ENCODE data around the gene SLC25A41. TPM values are rescaled to one million over a fixed set of nuclear protein-coding genes. Genes with fewer than 3 reads are reported as not detected.
"Not testable (repeated sequence)": the region's sequence is repeated elsewhere in the genome, so short reads cannot be mapped to it uniquely, and the experiment has no call there.

The SLC25A41 gene
- total RNA-seq, 1 experiment from 2014 or later, result not detected

GRCh38 chr19:6443986-6444385 lies 10.4 kb upstream of the SLC25A41 start:
- Histone ChIP-seq H3K9me3 (no peaks in the 10 kb centered on the region), H3K27me3 (no peaks in the 10 kb centered on the region), H3K36me3 (no peaks in the 10 kb centered on the region), H3K4me3 (no peak overlapping the region)
- no peak for DNase-seq

- DNase-seq, result no peak
- H3K36me3 ChIP-seq, result no peaks in the 10 kb centered on the region
- no peaks in the 10 kb centered on the region for H3K27me3 ChIP-seq
- no peak overlapping the region for H3K4me3 ChIP-seq
- H3K9me3 ChIP-seq, result no peaks in the 10 kb centered on the region
Observed at GRCh38 chr19:6442087-6442688, 8.6 kb upstream of the SLC25A41 start.

DNA sequence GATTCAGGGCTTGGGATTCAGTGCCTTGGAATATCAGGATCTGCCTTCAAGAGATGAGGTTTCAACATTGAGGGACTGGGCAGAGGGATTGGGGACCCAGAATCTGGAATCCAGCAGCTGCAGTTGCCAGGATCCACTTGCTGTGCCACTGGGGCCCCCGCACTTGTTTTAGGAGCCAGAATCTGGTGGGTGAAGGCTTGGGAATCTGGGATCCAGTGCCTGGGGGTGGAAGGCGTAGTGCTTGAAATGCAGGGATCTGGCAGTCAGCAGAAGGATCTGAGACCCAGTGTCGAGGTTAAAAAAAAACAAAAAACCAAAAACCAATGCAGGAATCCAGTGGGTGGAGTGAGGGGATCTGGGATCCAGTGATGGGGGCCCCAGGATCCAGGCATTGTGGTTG lies 7.3 kb upstream of the SLC25A41 start:
- DNase-seq, result no peak
- Histone ChIP-seq H3K36me3 (no peaks in the 10 kb centered on the region), H3K4me3 (no peak overlapping the region), H3K27me3 (no peaks in the 10 kb centered on the region), H3K9me3 (no peaks in the 10 kb centered on the region)

DNA sequence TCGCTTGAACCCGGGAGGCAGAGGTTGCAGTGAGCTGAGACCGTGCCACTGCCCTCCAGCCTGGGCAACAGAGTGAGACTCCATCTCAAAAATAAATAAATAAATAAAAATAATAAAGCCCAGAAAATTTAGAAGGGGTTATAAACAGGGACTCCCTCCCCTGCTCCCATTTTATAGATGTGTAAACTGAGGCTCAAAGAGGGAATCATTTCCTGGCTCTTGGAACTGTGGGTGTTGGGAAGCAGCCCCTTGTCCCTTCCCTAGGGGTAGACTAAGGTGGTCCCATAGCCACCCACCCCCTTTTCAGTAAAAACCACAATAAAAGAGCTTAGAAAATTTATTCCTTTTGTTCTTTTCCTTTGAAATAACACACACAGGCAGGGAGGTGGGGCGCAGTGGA lies 6.2 kb upstream of the SLC25A41 start:
- DNase-seq, result no peak
- Histone ChIP-seq H3K4me3 (no peak overlapping the region), H3K9me3 (no peaks in the 10 kb centered on the region), H3K36me3 (no peaks in the 10 kb centered on the region), H3K27me3 (no peaks in the 10 kb centered on the region)

- no peak overlapping the region for H3K4me3 ChIP-seq
- DNase-seq, result no peak
- no peaks in the 10 kb centered on the region for H3K9me3 ChIP-seq
- no peaks in the 10 kb centered on the region for H3K27me3 ChIP-seq
- no peaks in the 10 kb centered on the region for H3K36me3 ChIP-seq
Observed at GRCh38 chr19:6433165-6433564, 398 bp downstream of the SLC25A41 start.

DNA sequence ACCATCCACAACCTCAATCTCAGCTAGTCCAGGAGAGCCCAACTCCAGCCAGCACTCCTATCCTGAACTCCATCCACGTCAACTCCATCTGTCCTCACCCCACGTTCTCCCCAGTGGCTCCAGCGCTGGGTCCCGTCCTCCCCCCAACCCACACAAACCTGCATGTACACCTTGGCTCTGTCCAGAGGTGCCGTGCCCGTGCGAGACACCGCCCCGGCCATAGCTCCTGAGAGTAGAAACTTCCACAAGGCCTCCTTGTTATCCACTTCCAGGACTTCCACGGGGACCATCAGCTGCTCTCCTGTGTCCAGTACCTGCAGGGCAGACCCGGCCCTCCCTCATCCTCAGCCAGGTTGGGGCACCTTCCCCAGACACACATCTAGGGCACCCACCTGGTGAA lies 1.7 kb downstream of the SLC25A41 start:
- H3K4me3 ChIP-seq, result no peak overlapping the region
- no peaks in the 10 kb centered on the region for H3K36me3 ChIP-seq
- no peak for DNase-seq
- H3K27me3 ChIP-seq, result no peaks in the 10 kb centered on the region
- no peaks in the 10 kb centered on the region for H3K9me3 ChIP-seq

GRCh38 chr19:6429419-6430221 lies 3.9 kb downstream of the SLC25A41 start:
- no peaks in the 10 kb centered on the region for H3K27me3 ChIP-seq
- no peaks in the 10 kb centered on the region for H3K36me3 ChIP-seq
- 0 out of 2 replicates have a peak, but pooled peaks cover 3% of the 10 kb centered on the region for H3K9me3 ChIP-seq
- no peak overlapping the region for H3K4me3 ChIP-seq
- no peak for DNase-seq

DNA sequence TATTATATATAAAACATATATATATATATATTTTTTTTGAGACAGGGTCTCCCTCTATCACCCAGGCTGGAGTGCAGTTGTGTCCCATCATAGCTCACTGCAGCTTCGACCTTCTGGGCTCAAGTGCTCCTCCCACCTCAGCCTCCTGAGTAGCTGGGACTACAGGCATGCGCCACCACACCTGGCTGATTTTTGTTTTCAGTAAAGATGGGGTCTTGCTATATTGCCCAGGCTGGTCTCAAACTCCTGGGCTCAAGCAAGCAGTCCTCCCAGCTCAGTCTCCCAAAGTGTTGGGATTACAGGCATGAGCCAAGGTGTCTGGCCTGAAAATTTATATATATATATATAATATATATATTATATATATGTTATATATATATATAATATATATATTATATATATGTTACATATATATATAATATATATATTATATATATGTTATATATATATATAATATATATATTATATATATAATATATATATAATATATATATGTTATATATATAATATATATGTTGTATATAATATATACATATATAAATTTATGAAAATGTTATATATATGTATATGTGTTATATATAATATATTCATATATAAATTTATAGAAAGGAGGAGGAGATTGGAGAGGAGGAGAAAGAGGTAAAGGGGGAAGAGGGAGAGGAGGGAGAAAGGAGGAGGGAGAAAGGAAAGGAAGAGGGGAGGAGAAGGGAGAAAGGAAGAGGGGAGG lies 4.7 kb downstream of the SLC25A41 start:
- not testable (repeated sequence) for DNase-seq, H3K27me3 ChIP-seq, H3K36me3 ChIP-seq, H3K9me3 ChIP-seq, H3K4me3 ChIP-seq

GRCh38 chr19:6427131-6427530 lies 6.4 kb downstream of the SLC25A41 start:
- H3K36me3 ChIP-seq, result peaks cover 4% of the 10 kb centered on the region
- no peaks in the 10 kb centered on the region for H3K27me3 ChIP-seq
- H3K4me3 ChIP-seq, result no peak overlapping the region
- 0 out of 2 replicates have a peak, but pooled peaks cover 3% of the 10 kb centered on the region for H3K9me3 ChIP-seq
- no peak for DNase-seq

DNA sequence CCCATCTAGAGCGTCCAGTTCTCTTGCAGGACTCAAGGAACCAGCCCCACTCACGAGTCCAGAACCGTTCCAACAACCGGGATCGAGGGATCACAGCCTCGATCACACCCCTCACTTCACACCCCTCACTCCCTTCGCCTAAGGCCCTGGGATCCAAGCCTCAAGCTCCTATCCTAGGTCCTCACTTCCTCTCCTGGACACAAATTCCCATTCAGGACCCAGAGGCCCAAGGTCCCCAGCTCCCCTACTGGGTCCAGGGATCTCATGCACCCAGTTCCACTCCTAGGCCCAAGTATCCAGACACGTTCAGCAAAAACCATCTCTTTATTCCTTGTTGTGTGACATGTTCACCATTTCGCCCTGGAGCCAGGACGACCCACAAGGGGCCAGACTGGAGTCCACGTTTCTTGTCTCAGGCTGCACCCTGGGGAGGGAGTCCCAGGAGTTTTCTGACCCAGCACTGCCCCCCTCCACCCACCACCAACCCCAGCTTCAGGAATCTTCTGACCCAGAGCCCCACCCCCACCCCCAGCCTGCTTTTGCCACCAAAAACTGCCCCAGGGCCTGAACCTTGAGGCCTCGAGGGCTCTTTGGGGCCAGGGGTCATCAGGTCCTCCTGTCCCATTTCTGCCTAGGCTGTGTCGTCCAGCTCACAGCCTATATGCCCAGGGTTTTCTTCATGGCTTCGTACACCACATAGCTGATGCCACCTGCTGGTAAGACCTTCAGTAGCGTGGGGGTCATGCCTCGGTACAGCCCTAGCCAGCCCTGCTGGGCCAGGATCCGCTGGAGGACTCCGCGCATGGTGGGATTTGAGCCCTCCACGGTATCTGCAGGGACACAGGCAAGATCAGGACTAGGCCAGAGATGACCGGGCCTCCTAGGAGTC lies 7.6 kb downstream of the SLC25A41 start:
- no peak for DNase-seq
- Histone ChIP-seq H3K27me3 (no peaks in the 10 kb centered on the region), H3K4me3 (0 out of 2 replicates have a peak overlapping the region, but pooled peaks have one; percentile 4), H3K9me3 (0 out of 2 replicates have a peak, but pooled peaks cover 3% of the 10 kb centered on the region), H3K36me3 (peaks cover 10% of the 10 kb centered on the region)

DNA sequence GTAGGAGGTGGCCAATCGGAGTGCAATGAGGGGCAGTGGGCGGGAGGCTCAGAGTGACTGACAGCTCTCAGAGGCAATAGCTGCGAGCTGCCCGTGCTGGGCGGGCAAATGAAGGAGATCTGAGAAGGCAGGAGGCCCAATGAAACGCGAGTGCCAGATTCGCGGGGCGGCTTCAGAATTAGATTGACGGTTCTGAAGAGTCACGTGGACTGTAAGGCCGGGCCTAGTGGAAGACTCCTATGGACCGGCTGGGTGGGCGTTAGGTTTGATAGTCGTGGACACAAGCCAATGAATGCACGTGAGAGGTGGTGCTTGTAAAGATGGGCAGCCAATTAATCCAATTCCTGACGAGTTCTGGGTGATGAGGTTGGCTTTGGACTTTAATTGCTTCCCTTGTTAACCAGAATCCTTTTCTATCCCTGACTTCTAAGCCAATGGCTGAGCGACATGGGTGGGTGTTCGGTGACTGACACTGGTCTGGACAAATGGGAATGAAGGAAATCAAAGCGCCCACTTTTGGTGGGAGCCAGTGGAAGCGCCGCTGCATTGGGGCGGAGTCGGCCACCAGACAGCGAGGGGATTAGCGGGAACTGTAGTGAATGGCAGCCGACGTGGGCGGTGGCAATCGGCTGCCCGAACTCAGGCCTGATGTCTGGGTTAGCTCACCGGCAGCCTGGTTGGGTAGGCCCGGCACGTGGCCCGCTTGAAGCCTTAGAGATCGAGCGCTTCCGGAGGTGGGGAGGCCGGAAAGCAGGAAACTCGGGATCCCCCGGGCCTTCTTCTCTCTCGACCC lies 8.4 kb downstream of the SLC25A41 start:
- H3K4me3 ChIP-seq, result peak overlapping the region; percentile 30; the same call in 1 of the 2 replicates

DNA sequence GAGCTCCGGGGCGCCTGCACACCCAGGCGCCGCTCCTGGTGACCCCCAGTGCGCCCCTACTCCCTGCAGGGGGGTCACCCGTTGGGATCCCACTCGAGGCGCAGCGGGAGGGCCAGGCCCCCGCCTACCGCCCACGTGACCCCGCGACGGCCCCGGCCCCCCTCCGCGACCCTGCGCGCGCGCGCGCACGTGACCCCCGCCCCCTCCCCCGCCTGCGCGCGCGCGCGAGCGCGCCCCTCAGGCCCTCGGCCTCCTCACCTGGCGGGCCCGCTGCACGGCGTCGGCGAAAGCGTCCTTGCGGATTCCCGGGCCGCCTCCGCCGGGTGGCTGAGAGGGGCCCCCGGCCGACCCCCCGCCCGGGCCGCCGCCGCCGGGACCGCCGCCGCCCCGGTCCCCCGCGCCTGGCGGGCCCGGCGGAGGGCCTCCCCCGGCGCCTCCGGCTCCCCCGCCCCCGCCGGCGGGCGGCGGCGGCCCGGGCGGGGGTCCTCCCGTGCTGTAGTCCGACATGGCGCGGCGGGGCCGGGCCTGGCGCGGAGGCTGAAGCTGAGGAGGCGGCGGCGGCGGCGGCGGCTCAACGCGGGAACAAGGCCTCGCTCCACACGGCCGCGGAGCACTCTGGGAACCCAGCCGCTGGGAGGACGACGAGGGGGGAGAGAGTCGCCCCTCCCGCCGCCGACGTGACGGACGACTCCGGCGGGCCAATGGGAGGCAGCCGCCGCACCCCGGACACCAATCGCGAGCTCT lies 9.2 kb downstream of the SLC25A41 start, which contains the start of gene KHSRP:
Gene KHSRP, minus strand, starts transcription at position 617 of the 744 bp plus-strand sequence. Its CDS starts 110 bp downstream, at position 507.
- DNase-seq, result peak; percentile 13
- 0 out of 2 replicates have a peak, but pooled peaks cover 3% of the 10 kb centered on the region for H3K9me3 ChIP-seq
- no peaks in the 10 kb centered on the region for H3K27me3 ChIP-seq
- H3K36me3 ChIP-seq, result peaks cover 21% of the 10 kb centered on the region
- peak within 1 kb of the TSS; percentile 68 for H3K4me3 ChIP-seq

More for the DNA sequence above, 8.4 kb downstream of the SLC25A41 start:
- no peaks in the 10 kb centered on the region for H3K27me3 ChIP-seq
- peak; percentile 98 for DNase-seq
- H3K9me3 ChIP-seq, result 0 out of 2 replicates have a peak, but pooled peaks cover 3% of the 10 kb centered on the region
- H3K36me3 ChIP-seq, result peaks cover 15% of the 10 kb centered on the region

- peak; percentile 37 for DNase-seq
- Histone ChIP-seq H3K4me3 (peak overlapping the region; percentile 68), H3K9me3 (0 out of 2 replicates have a peak, but pooled peaks cover 3% of the 10 kb centered on the region), H3K36me3 (peaks cover 21% of the 10 kb centered on the region), H3K27me3 (no peaks in the 10 kb centered on the region)
Observed at GRCh38 chr19:6423499-6424194, 9.9 kb downstream of the SLC25A41 start.
